AG09309 (cell line): ENCODE results near the gene THEM4.

Experiments used
- DNase-seq: peaks from one replicate; pipeline ENCODE4 v3.0.0-alpha.2; 2010; ENCODE audit warnings: low read depth
- H3K4me3 ChIP-seq: 2 replicates; pipeline ENCODE4 v1.5.1; 2011; ENCODE audit warnings: mild to moderate bottlenecking, low read depth, low read length, moderate library complexity; ENCODE audit not compliant: control insufficient read depth
- TF ChIP-seq, protein P1 (sequence below): IDR thresholded peaks from 2 replicates; pipeline ENCODE4 v1.5.1; 2011; ENCODE audit warnings: mild to moderate bottlenecking, low read depth, low read length, inconsistent platforms; ENCODE audit not compliant: insufficient read depth, control insufficient read depth; ENCODE audit errors: missing control alignments

THEM4 gene

DNA sequence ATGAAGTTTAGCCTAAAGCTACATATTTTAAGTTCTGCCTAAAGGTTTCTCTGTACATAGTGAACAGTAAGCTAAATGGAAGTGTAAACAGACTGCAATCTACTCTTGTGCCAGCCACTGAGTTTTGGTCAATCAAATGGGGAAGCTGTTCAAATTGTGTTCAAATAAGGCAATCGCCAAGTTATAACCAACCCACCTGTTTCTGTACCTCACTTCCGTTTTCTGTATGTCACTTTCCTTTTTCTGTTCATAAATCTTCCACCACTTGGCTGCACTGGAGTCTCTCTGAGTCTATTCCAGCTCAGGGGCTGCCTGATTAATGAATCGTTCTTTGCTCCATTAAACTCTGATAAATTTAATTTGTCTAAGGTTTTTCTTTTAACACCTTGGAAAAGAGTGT is 10.8 kb upstream of the THEM4 start:
- TF ChIP-seq, protein P1, sequence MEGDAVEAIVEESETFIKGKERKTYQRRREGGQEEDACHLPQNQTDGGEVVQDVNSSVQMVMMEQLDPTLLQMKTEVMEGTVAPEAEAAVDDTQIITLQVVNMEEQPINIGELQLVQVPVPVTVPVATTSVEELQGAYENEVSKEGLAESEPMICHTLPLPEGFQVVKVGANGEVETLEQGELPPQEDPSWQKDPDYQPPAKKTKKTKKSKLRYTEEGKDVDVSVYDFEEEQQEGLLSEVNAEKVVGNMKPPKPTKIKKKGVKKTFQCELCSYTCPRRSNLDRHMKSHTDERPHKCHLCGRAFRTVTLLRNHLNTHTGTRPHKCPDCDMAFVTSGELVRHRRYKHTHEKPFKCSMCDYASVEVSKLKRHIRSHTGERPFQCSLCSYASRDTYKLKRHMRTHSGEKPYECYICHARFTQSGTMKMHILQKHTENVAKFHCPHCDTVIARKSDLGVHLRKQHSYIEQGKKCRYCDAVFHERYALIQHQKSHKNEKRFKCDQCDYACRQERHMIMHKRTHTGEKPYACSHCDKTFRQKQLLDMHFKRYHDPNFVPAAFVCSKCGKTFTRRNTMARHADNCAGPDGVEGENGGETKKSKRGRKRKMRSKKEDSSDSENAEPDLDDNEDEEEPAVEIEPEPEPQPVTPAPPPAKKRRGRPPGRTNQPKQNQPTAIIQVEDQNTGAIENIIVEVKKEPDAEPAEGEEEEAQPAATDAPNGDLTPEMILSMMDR, result no peak
- DNase-seq, result no peak
- H3K4me3 ChIP-seq, result no peak overlapping the region

DNA sequence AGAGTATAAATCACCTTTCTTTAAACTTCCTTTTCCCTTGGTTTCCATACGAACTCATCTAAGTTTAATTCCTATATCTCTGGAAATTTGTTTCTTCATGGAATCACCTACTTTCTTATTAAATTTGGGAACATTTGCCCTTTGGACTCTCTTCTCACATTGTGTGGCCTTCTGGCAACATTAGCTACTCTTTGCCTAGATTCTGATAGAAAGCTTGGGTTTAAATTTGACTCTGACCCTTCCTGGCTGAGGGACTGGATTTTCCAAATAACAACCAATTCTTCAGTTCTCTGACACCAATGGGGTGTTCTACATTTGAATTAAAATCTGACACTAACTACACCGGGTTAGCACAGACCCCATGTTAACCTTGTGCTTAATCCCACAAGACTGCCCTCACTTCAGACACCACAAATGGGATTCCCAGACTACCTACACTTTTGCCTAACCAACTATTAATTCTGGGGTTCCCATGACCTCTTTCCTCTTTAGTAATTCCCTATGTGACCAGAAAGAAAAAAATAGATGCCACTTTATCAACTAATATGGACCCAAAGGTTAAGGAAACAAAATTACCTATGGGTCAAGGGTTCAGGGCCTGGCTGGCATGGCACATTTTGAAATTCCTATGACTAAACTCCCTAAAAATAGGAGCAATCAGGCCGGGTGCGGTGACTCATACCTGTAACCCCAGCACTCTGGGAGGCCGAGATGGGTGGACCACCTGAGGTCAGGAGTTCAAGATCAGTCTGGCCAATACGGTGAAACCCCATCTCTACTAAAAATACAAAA is 9.7 kb upstream of the THEM4 start:
- DNase-seq, result no peak
- TF ChIP-seq, protein P1, result no peak
- no peak overlapping the region for H3K4me3 ChIP-seq

DNA sequence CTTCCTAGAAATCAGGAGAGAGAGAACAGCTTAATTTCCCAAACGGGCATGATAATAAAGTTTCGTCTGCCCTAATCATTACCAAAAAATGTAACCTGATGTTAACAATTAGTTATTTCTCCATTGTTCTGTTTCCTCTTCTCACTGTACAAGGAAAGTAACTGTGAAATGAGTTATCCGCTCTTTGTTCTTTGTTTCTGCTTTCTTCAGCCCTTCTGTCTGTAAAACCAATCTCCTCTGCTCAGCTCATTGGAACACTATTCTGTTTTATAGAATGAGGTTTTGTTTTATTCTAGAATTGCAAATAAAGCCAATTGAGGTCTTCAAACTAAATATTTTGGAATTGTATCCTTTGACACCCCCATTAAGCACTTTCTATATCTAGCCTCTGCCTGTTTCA is 8.8 kb upstream of the THEM4 start:
- DNase-seq, result no peak
- no peak overlapping the region for H3K4me3 ChIP-seq
- TF ChIP-seq, protein P1, result no peak

DNA sequence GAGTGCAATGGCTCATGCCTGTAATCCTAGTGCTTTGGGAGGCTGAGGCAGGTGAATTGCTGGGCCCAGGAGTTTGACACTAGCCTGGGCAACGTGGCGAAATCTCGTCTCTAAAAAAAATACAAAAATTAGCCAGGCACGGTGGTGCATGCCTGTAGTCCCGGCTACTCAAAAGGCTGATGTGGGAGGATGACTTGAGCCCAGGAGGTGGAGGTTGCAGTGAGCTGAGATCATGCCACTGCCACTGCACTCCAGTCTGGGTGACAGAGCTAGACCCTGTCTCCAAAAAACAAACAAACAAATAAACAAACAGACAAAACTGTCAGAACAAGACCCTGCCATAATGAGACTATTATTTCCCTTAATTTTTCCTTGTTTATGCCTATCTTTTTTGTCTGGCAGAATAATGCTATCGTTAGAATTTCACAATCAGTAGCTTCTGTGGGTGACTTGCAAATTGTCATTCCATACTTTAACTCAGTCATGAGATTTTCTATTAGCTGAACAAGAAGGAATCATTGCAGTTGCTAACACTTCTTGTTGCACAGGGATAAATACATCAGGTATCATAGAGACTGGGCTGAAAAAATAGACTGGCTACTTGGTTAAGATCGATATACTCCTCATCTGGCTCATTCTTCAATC is 7.5 kb upstream of the THEM4 start:
- TF ChIP-seq, protein P1, result no peak
- H3K4me3 ChIP-seq, result no peak overlapping the region
- no peak for DNase-seq

DNA sequence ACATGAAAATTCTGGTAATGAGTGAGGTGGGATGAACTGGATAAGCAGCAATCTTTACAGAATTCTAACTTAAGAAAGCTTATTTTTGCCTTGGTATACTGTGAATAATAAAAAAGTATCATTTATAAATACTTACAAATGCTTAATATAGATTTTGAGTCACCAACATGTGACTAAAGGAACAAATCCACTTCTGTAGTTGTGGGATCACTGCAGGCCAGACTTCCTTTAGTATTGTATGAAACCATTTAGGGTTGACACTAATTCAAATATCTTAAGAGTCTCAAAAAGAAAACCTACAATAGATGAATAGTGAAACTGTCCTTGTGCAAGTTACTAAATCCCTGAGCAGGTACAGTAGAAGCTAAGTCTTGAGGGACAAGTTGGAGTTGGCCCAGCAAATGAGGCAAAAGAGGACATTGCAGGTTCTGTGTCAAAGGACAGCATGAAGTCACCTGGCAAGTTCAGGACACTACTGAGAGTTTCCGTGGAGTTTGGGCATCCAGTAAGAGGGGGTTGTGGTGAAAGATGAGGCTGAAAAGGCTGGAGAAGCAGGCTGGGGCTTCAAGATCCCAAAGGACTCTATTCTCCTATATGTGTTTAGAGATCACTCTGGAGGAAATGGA is 5.9 kb upstream of the THEM4 start:
- TF ChIP-seq, protein P1, result no peak
- DNase-seq, result no peak
- H3K4me3 ChIP-seq, result no peak overlapping the region

DNA sequence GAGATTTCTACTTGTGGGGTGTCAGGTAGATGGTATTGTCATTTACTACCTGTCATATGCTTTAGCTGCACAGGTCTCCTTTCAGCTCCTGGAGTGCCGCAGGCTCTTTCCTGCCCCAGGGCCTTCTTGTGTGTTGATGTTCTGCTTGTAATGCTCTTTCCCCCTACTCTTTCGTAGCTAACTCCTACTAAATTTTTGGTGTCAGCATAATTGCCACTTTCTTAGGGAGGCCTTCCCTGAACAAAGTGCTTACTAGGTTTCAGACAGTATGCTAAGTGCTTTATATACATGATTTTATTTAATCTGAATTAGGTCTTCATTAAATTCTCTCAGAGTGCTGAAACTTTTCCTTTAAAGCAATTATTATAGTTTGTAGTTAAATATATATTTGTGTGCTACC is 4.8 kb upstream of the THEM4 start:
- TF ChIP-seq, protein P1, result no peak
- no peak overlapping the region for H3K4me3 ChIP-seq
- no peak for DNase-seq
